IMR-90 (cell line): Measurements from ENCODE around the gene TNFRSF4.

Experiments
- CEBPB ChIP-seq: IDR thresholded peaks from 2 replicates; pipeline ENCODE4 v1.6.1; 2012; ENCODE audit warnings: low read depth, low read length, improper control_type of control experiment
- CTCF ChIP-seq: conservative IDR thresholded peaks from 2 replicates; pipeline ENCODE4 v1.5.1; 2012; ENCODE audit warnings: mild to moderate bottlenecking, low read depth, low read length, improper control_type of control experiment
- FOS ChIP-seq: fragments of 150-350 bp; IDR thresholded peaks from 2 replicates; pipeline ENCODE4 v1.6.1; 2016; ENCODE audit warnings: low read depth, low read length
- MAFK ChIP-seq: IDR thresholded peaks from 2 replicates; pipeline ENCODE4 v1.6.1; 2012; ENCODE audit warnings: low read depth, low read length, improper control_type of control experiment
- POLR2A ChIP-seq: IDR thresholded peaks from 2 replicates; pipeline ENCODE4 v1.6.1; 2012; ENCODE audit warnings: mild to moderate bottlenecking, low read depth, low read length
- SMC3 ChIP-seq: fragments of 150-350 bp; IDR thresholded peaks from 2 replicates; pipeline ENCODE4 v1.6.1; 2016; ENCODE audit warnings: low read depth, mild to moderate bottlenecking, antibody characterized with exemption, low read length, moderate library complexity

DNA sequence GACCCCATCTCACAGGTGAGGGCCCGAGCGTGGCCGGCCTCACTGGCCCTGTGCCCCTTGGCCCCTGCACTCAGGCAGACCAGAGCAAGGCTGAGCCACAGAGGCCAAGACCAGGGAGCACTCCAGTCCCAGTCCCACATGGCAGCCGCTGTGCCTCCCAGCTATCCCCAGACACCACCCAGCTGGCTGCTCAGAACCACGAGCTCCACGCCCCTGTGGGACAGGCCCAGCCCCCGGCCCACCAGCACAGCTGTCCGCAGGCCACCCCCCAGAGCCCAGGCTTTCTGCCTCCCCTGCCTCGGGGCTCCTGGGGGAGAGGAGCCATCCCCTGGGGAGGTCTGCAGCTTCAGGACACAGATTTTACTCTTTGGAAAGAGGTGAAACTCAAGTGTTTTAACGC lies 41.7 kb upstream of the TNFRSF4 start:
- TF ChIP-seq CTCF (no peak), SMC3 (no peak), POLR2A (no peak), MAFK (no peak), CEBPB (no peak), FOS (no peak)
